GM18505 (cell line): ENCODE measurements around the gene CPA1.
A peak's percentile ranks its signal among the peaks of the same experiment; 100 is the strongest.

Experiments
- ATAC-seq: cut with Tn5 transposase; IDR thresholded peaks from one replicate; pipeline ENCODE4 v1.9.1; 2021; ENCODE audit not compliant: unreplicated experiment
- POLR2A ChIP-seq: IDR thresholded peaks from 4 replicates; pipeline ENCODE4 v1.6.1; 2011; ENCODE audit warnings: borderline replicate concordance; ENCODE audit not compliant: insufficient read depth, insufficient read length; ENCODE audit errors: extremely low read depth

Gene CPA1

DNA sequence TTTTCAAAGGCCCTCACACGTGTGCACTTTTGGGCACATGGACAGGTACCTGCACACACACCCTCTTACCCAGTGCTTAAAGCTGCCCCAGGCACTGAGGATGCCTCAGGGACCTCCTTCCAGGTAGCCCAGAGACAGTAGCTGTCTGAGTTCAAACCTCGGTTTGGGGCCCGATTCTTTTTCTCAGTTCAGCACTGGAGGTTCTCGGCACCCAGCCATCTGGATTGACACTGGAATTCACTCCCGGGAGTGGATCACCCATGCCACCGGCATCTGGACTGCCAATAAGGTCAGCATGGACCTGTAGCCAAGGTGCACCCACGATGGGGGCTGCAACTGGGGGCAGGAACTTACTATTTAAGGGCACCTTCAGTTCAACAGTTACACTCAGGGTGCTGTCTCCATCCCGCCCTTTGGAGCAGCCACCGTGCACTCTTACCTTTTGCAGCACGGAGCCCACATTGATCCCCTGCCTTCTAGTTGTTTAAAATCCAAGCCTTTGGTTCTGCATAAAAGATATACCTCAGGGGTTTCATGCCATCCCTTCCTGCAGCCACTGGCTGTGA lies 18.0 kb upstream of the CPA1 start:
- no peak for ATAC-seq
- no peak for TF ChIP-seq POLR2A

DNA sequence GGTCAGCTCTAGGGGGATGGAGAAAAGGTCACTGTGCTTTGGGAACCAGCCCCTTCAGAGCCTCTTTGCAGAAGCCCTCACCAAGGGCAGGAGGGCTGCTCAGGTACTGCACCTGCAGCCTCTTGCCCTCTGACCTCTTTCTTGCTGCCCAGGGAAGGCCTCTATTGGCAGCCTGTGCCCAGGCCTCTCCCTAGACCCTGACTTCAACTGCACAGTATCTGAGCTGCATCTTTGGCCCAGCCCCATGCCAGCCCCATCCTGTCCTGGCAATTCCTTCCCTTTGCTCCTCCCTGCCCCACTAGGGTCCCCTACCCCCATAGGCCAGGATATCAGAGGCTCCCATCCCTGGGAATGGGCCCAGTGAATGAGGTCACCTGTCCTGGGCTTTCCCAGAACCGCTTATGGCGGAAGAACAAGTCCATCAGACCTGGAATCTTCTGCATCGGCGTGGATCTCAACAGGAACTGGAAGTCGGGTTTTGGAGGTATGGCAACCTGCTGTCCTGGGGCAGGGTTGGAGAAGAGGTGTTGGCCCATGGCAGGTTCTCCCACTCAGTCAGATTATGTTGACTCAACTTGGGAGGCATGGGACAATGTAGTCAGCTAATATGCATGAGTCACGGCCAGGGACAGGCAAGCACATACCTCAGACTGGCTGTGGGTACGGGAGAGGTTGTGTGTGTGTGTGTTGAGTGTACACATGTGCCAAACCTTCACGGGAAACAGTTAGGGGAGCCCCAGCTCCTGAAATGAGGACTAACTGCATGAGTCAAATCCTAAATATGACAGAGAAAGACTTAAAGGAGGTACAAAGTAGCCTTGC lies 17.1 kb upstream of the CPA1 start:
- no peak for TF ChIP-seq POLR2A
- ATAC-seq, result no peak

DNA sequence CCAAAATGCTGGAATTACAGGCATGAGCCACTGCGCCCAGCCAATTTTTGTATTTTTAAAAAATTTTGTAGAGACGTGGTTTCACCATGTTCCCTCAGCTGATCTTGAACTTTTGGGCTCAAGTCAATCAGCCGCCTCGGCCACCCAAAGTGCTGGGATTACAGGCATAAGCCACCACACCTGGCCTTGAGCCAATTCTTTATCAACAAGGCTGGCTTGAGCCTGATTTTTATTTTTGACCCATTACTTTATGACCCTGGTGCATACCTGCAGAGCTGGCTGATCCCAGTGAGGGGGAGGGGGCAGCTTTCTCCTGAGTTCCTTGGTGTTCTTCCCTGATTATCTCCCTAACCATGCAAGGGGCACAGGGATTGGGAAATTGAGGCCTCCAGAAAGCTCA lies 15.8 kb upstream of the CPA1 start:
- TF ChIP-seq POLR2A, result no peak
- ATAC-seq, result no peak

DNA sequence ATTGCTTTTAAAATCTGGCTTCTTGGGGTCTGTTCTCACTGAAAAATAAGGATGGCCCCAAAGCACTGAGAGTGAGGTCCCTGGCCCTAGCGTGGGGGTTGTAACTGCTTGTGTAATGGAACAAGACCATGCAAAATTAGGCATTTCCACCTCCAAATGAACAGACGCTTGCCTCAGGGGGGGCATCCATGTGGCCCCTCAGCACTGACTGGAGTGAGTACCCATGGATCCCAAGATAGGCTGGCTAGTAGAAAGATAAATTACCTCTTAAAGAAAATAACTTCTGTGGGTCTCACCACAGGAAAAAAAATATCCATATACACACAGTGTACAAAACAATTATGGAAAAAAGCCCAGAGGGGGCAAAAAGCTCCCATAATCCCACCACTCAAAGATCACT lies 15.2 kb upstream of the CPA1 start:
- TF ChIP-seq POLR2A, result no peak
- ATAC-seq, result no peak

DNA sequence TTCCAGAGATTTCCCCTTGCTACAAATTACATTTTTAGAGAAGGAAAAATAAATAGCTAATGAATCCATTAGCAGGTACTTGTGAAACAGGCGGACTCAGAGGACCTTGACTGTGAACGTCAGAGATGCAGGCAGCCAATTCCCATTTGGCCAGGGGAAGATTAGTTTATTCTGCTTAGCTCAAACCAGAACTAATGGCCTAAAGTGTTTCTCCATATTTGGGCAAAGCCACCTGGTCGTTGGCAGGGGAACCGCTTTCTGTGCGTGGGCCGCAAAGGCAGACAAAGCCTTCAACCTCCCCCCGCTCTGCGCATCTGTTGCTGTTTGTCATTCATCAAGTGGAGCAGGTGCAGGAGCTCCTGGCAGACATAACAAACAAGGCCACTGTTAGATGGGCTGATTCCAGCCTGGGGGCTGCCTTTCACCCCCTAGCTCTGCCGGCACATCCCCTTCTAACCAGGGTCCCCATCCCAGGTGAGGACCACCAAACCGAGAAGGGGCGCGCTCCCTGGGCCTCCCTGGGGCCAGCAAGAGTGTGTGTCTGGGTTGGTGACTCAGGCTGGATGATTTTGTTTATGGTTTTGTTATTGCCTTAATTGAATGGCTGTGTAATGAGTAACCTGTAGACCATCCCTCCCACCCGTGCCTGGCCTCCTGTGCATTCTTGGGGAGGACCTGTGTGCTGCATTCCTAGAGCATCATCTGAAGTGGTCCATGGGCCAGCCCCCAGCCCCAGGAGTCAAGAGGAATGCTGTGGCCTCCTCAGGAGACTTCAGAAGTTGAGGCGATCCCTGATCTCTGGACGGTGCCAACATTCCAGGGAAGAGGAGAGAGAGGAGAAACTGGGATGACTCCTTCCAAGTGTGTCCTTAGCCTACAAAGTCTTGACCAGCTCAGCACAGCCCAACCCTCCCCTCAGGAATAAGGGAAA lies 14.5 kb upstream of the CPA1 start:
- peak; percentile 71 for ATAC-seq
- no peak for TF ChIP-seq POLR2A

DNA sequence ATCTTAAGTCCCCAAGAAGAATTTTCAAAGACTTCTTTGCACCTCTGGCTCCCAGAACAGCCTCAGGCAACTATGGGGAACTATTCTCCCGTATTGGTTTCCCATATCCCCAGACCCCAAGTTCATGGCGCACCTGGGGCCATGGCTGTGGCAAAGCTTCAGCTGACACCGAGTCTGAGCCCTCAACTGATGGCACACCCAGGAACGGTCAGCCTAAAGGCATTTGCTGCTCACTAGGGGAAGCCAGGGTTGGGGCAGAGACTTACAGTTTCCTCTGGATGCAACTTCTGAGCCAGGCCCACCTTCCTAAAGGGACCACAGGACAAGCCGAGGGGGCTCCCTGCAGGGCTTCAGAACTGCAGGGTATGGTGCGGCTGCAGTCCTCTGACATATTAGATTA lies 13.7 kb upstream of the CPA1 start:
- TF ChIP-seq POLR2A, result no peak
- ATAC-seq, result no peak

DNA sequence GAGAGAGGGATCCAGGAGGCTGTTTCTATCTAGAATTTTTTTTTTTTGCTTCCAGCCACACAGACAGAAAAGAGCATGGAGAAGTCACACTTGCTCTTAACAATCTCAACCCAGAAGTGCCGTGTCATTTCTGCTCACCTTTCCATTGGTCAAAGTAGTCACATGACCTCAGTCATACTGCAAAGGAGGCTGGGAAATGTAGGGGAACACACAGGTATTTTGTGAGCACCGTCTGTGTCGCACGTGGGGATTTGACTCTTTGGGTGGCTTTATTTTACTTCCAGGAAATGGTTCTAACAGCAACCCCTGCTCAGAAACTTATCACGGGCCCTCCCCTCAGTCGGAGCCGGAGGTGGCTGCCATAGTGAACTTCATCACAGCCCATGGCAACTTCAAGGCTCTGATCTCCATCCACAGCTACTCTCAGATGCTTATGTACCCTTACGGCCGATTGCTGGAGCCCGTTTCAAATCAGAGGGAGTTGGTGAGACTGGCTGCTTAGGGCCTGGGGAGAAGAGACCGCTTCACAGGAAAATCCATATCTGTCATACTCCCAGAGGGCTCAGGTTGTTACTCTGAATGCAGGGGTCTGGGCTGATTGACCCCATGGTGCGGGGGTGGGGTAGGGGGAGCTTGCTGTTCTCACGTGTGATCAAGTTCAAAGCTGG lies 13.1 kb upstream of the CPA1 start:
- no peak for ATAC-seq

DNA sequence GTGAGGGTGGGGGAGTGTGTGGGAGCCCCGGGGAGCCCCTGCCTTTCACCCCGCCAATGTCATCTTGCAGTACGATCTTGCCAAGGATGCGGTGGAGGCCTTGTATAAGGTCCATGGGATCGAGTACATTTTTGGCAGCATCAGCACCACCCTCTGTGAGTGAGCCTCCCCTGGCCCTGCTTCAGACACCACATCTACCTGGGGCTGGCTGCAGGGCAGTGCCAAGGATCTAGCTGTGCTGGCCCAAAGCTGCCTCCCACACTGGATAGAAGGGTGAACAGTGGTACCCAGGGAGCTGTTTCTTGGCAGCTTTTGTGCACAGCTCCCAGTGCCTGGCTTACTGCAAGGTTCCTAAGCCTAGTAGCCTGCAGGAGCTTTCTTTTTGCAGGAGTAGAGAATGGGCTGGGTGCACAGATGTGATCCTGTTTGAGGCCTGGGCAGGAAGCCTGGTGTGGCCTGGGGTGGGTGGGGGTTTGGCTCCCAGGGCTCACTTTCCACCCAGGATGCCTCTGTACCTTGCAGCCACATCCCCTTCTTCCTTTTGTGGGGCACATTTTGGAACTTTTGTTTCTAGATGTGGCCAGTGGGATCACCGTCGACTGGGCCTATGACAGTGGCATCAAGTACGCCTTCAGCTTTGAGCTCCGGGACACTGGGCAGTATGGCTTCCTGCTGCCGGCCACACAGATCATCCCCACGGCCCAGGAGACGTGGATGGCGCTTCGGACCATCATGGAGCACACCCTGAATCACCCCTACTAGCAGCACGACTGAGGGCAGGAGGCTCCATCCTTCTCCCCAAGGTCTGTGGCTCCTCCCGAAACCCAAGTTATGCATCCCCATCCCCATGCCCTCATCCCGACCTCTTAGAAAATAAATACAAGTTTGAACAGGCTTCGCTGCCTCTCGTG lies 12.2 kb upstream of the CPA1 start:
- TF ChIP-seq POLR2A, result no peak

More for the DNA sequence above, 13.1 kb upstream of the CPA1 start:
- TF ChIP-seq POLR2A, result no peak

DNA sequence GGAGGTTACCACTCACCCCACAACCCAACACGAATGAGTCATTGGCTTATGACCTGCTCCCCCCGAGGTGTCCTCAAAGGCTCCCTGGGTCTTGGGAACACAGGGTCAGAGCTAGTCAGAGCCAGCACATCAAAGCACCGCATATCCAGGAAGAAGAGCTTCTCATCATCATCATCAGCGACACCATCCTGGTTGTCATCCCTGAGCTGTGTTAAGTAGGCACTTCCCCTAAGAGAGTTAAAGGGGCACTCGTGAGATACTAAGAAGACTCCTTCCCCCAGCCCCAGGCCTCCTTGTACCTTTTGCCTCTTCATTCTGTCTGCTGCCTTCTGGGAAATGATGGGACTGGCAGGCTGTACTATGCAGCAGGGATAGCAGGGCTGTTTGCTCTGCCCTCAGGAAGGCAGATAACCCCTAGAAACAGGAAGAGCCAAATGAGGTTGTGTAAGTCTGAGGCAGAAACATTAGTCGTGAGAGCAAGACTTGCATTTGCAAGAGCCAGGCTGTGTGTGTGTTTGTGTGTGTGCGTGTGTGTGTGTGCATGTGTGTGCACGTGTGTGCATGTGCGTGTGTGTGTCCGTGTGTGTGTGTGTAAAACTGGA lies 11.1 kb upstream of the CPA1 start:
- no peak for TF ChIP-seq POLR2A
- ATAC-seq, result no peak

More for the DNA sequence above, 12.2 kb upstream of the CPA1 start:
- ATAC-seq, result no peak

DNA sequence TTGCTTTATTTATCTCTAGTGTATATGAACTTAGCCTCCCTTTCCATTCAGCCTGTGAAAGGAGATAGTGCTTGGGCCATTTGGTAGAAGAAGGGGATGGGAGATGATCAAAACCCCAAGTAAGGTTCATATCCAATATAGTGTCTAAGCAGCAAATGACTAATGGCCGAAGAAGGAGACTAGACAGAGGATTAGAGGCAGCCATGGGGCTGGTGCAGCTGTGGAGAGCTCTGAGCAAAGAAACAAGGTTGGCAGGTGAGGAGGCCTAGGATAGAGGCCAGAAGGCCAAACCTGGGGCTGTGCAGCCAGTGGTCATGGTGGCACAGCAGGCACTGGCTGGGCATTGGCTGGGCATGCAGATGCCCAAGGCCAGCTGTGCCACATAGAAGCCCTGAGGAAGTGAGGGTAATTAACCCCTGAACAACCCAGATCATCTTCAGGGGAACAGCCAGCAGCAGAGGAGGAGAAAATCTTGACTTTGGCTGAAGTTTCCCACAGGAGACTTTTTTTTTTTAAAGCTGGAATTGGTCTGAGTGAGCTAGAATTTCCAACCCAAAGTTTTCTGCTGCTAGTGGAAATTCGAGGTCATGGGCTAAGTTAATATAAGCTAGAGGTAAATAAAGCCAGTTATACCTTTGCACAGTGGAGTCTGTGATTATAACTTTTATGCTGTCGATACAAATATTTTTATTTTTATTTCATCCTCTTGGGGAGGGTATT lies 10.3 kb upstream of the CPA1 start:
- no peak for ATAC-seq
- no peak for TF ChIP-seq POLR2A

DNA sequence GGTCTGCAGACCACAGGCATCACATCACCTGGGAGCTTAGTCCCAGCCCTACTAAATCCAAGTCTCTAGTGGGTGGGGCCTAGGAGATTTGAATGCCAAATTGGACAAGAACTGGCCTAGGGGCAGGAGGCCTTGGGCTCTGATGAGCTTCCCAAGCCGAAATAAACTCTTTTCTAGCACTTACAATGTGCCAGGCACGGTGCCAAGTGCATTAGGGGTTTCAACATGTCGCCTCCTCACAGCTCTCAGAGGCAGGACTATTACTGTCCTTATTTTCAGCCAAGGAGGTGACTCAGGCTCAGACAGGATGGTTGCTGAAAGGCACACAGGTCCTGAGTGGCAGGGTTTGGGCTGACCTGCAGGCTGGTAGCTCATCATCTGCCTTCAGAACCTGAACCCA lies 9.2 kb upstream of the CPA1 start:
- no peak for TF ChIP-seq POLR2A
- no peak for ATAC-seq
